Lung (tissue), 12 donors: ENCODE data around the gene OLR1. TPM values are rescaled to one million over a fixed set of nuclear protein-coding genes. Genes with fewer than 3 reads are reported as not detected.

ENCODE experiments used
- ATAC-seq: fragments of 200-7000 bp; cut with Tn5 transposase; one replicate; pipeline ENCODE4 v1.9.1; 2020; ENCODE audit warnings: moderate number of reproducible peaks; ENCODE audit not compliant: insufficient read depth, low FRiP score
- DNase-seq, 3 donors: peaks; one replicate each; pipeline ENCODE4 v3.0.0-alpha.2; 2013 to 2017
- H3K27ac ChIP-seq, 2 donors: one replicate each; pipeline ENCODE4 v1.5.1; 2013; ENCODE audit warnings: mild to moderate bottlenecking in 2 of 2, moderate library complexity in 2 of 2, control low read depth in 1 of 2, inconsistent platforms in 1 of 2, low read depth in 1 of 2, low read length in 1 of 2
- H3K27me3 ChIP-seq, 3 donors: one replicate each; pipeline ENCODE4 v1.5.1; 2013; ENCODE audit warnings: low read length in 2 of 3; ENCODE audit not compliant: control insufficient read depth in 3 of 3, insufficient read depth in 3 of 3
- H3K36me3 ChIP-seq, 4 donors: one replicate each; pipeline ENCODE4 v1.5.1; 2013; ENCODE audit warnings: low read length in 4 of 4, mild to moderate bottlenecking in 1 of 4, moderate library complexity in 1 of 4; ENCODE audit not compliant: control insufficient read depth in 4 of 4, insufficient read depth in 4 of 4
- H3K4me1 ChIP-seq, 5 donors: one replicate each; pipeline ENCODE4 v1.5.1; 2013; ENCODE audit warnings: low read length in 5 of 5, mild to moderate bottlenecking in 2 of 5, moderate library complexity in 1 of 5; ENCODE audit not compliant: control insufficient read depth in 5 of 5, insufficient read depth in 5 of 5
- H3K4me3 ChIP-seq: one replicate; pipeline ENCODE4 v1.5.1; 2013; ENCODE audit warnings: mild to moderate bottlenecking, control low read depth, moderate library complexity
- H3K9ac ChIP-seq, 2 donors: one replicate each; pipeline ENCODE4 v1.5.1; 2013; ENCODE audit warnings: low read length in 2 of 2, control low read depth in 1 of 2; ENCODE audit not compliant: insufficient read depth in 1 of 2
- H3K9me3 ChIP-seq, 4 donors: one replicate each; pipeline ENCODE4 v1.5.1; 2013; ENCODE audit warnings: low read length in 3 of 4, mild to moderate bottlenecking in 1 of 4, moderate library complexity in 1 of 4; ENCODE audit not compliant: control insufficient read depth in 4 of 4, insufficient read depth in 3 of 4
- CTCF ChIP-seq: IDR thresholded peaks from 2 replicates; pipeline ENCODE4 v1.5.1; 2012; ENCODE audit warnings: mild to moderate bottlenecking; ENCODE audit errors: control extremely low read depth, extremely low read depth
- WGBS, 2 donors: extraction: QIAGEN DNeasy Blood & Tissue Kit; methylation state at CpG; one replicate each; pipeline ENCODE4 v1.1.7; 2013; 5-methylcytosine and 5-hydroxymethylcytosine counted together
- polyA plus RNA-seq, 2 donors: library from polyadenylated mRNA; stranded (reverse); fragments of 200-250 nt; gene quantifications; one replicate each; pipeline ENCODE4 v1.2.1, GENCODE V29; 2013
- total RNA-seq, 2 donors: library from RNA; depleted of rRNA in 1 of 2; stranded (reverse); fragments of >200 nt in 1 of 2; gene quantifications; one replicate each; pipeline ENCODE4 v1.2.1, GENCODE V29; 2014 to 2021
- donor health status: control.
- donor health status: control.
- donor health status: Bipolar disorder and iron deficiency.
- donor health status: healthy.
- donor health status: DM: yes; HTN: yes; CAD: no.

OLR1 gene
- total and polyA plus RNA-seq, 4 donors, result 11.3 to 52.1 (median 21.6) TPM

- Histone ChIP-seq H3K9ac (no peak overlapping the region), H3K36me3 (no peaks in the 10 kb centered on the region), H3K9me3 (no peaks in the 10 kb centered on the region), H3K27me3 (no peaks in the 10 kb centered on the region), H3K4me1 (peaks cover 0 to 3% (median 0%) of the 10 kb centered on the region in 5 donors), H3K27ac (no peak overlapping the region), H3K4me3 (no peak overlapping the region)
- 92 to 93% methylated on average over 3 of the region's 3 CpGs for WGBS, 2 donors
- no peak for TF ChIP-seq CTCF
- no peak for ATAC-seq
- DNase-seq, result no peak
These were observed 22.3 kb upstream of the OLR1 start for GRCh38 chr12:10194160-10194670.

GRCh38 chr12:10191865-10192264 is 19.9 kb upstream of the OLR1 start:
- no peak overlapping the region for H3K4me3 ChIP-seq
- WGBS, 2 donors, result 29 to 62% methylated on average over 2 of the region's 2 CpGs
- H3K27ac ChIP-seq, result no peak overlapping the region
- peaks cover 0 to 3% (median 0%) of the 10 kb centered on the region in 5 donors for H3K4me1 ChIP-seq
- no peak for TF ChIP-seq CTCF
- no peaks in the 10 kb centered on the region for H3K36me3 ChIP-seq
- ATAC-seq, result no peak
- H3K9ac ChIP-seq, result no peak overlapping the region
- no peak for DNase-seq
- no peaks in the 10 kb centered on the region for H3K9me3 ChIP-seq
- H3K27me3 ChIP-seq, result no peaks in the 10 kb centered on the region

GRCh38 chr12:10190558-10191388 is 18.8 kb upstream of the OLR1 start:
- TF ChIP-seq CTCF, result peak; percentile 85
- Histone ChIP-seq H3K9ac (no peak overlapping the region), H3K9me3 (no peaks in the 10 kb centered on the region), H3K4me1 (peaks cover 0 to 3% (median 0%) of the 10 kb centered on the region in 5 donors), H3K27ac (no peak overlapping the region), H3K36me3 (no peaks in the 10 kb centered on the region), H3K27me3 (no peaks in the 10 kb centered on the region), H3K4me3 (no peak overlapping the region)
- WGBS, 2 donors, result 50 to 52% methylated on average over 13 of the region's 13 CpGs
- ATAC-seq (peak; percentile 84), DNase-seq (peak; percentile 65 to 78 (median 78))
